Mesodermal cell (in vitro differentiated cells): Measurements from ENCODE around the gene LILRB1.
"Not testable (repeated sequence)": the region's sequence is repeated elsewhere in the genome, so short reads cannot be mapped to it uniquely, and the experiment has no call there.

ENCODE experiments used
- H3K27ac ChIP-seq: 2 replicates; pipeline ENCODE4 v1.7.0; 2013; ENCODE audit warnings: mild to moderate bottlenecking, low read depth, low read length, moderate library complexity; ENCODE audit not compliant: severe bottlenecking
- H3K36me3 ChIP-seq: 2 replicates; pipeline ENCODE4 v1.7.1; 2013; ENCODE audit warnings: mild to moderate bottlenecking, low read length, moderate library complexity; ENCODE audit not compliant: control insufficient read depth, insufficient read depth
- H3K4me1 ChIP-seq: one replicate; pipeline ENCODE4 v1.7.1; 2013; ENCODE audit warnings: mild to moderate bottlenecking, low read length; ENCODE audit not compliant: insufficient read depth, control insufficient read depth, poor library complexity, severe bottlenecking
- H3K4me3 ChIP-seq: 2 replicates; pipeline ENCODE4 v1.7.0; 2013; ENCODE audit warnings: low read length, control low read depth, mild to moderate bottlenecking; ENCODE audit not compliant: insufficient read depth, poor library complexity, severe bottlenecking; ENCODE audit errors: extremely low read depth
- H3K9me3 ChIP-seq: 2 replicates; pipeline ENCODE4 v1.7.1; 2013; ENCODE audit warnings: mild to moderate bottlenecking, low read length, moderate library complexity; ENCODE audit not compliant: control insufficient read depth
- WGBS, 2 experiments: methylation state at CpG; one replicate each; pipeline ENCODE4 v1.1.5; 2013; ENCODE audit warnings: missing lambda C conversion rate in 2 of 2; ENCODE audit not compliant: insufficient coverage in 2 of 2; 5-methylcytosine and 5-hydroxymethylcytosine counted together

The LILRB1 gene

GRCh38 chr19:54607785-54608150, 22.5 kb upstream of the LILRB1 start:
- no peak overlapping the region for H3K4me3 ChIP-seq
- 57 to 60% methylated on average over 1 to 3 of the region's 5 CpGs for WGBS, 2 experiments
- no peaks in the 10 kb centered on the region for H3K36me3 ChIP-seq
- H3K4me1 ChIP-seq, result no peaks in the 10 kb centered on the region
- H3K9me3 ChIP-seq, result peaks cover 69% of the 10 kb centered on the region
- H3K27ac ChIP-seq, result no peak overlapping the region

DNA sequence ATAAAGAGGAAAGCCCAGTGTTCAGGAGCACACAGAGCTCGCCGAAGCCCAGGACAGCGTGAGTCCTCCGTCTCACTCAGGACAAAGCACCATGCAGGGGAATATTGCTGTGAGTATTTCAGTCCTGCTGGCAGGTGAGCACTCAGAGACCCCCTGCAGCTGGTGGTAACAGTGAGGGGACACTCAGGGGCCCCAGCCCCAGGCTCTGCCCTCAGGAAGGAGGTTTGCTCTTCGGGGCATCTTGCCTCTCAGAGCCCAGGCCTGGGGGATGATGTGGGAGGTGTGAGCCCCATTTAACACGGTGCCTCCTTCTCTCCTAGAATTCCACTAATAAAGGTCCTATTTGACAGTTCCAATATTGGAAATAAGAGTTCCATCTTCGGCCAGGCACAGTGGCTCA, 22.1 kb upstream of the LILRB1 start:
- H3K36me3 ChIP-seq, result no peaks in the 10 kb centered on the region
- no peaks in the 10 kb centered on the region for H3K4me1 ChIP-seq
- no peak overlapping the region for H3K4me3 ChIP-seq
- H3K9me3 ChIP-seq, result peaks cover 71% of the 10 kb centered on the region
- 81 to 87% methylated on average over 5 to 6 of the region's 7 CpGs for WGBS, 2 experiments
- H3K27ac ChIP-seq, result no peak overlapping the region

GRCh38 chr19:54608792-54609191, 21.5 kb upstream of the LILRB1 start:
- no peak overlapping the region for H3K4me3 ChIP-seq
- H3K27ac ChIP-seq, result no peak overlapping the region
- H3K4me1 ChIP-seq, result no peaks in the 10 kb centered on the region
- H3K36me3 ChIP-seq, result no peaks in the 10 kb centered on the region
- peaks cover 69% of the 10 kb centered on the region for H3K9me3 ChIP-seq
- WGBS, 2 experiments, result 82 to 87% methylated on average over 11 to 13 of the region's 15 CpGs

DNA sequence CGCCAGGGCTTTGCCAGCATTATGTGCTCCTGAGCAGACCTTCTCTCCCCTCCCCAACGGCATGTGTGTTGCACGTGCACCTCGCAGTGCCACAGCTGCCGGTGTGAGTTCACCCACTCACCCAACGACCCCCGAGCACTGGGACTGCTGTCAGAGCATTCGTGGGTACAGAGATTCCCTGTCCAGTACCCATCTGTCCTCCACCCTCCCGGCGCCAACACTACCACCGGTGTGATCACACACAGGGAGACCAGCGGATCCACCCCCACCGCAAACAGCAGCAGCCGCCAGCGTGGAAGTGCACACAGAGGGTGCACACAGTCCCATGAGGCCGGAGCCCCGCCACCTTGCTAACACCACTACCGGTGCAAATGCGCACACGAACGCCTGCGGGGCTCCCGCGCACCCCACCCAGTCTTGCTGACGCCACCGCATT, 20.9 kb upstream of the LILRB1 start:
- no peak overlapping the region for H3K4me3 ChIP-seq
- no peaks in the 10 kb centered on the region for H3K36me3 ChIP-seq
- peaks cover 72% of the 10 kb centered on the region for H3K9me3 ChIP-seq
- H3K4me1 ChIP-seq, result no peaks in the 10 kb centered on the region
- H3K27ac ChIP-seq, result no peak overlapping the region
- 79 to 85% methylated on average over 23 to 24 of the region's 26 CpGs for WGBS, 2 experiments

DNA sequence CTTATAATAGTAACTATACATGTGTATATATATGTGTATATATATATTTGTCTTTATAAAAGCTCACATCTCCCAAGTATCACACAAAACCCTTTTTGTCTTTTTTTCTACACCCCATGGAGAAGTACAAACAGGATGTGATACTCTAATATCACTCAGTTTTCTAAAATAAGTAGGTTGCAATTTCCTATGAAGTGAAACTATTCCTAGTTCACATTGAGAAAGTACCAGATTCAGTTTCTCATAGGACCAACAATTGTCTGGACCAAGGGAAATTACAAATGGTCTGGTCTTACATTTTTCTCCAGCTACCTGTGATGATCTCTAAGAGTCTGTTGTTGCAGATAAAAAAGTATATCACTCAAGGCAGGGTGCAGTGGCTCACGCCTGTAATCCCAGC, 17.9 kb upstream of the LILRB1 start:
- Histone ChIP-seq H3K9me3 (peaks cover 68% of the 10 kb centered on the region), H3K4me3 (no peak overlapping the region), H3K36me3 (no peaks in the 10 kb centered on the region), H3K4me1 (no peaks in the 10 kb centered on the region), H3K27ac (no peak overlapping the region)
- WGBS, 2 experiments, result 93 to 100% methylated on average over 1 of the region's 1 CpG

DNA sequence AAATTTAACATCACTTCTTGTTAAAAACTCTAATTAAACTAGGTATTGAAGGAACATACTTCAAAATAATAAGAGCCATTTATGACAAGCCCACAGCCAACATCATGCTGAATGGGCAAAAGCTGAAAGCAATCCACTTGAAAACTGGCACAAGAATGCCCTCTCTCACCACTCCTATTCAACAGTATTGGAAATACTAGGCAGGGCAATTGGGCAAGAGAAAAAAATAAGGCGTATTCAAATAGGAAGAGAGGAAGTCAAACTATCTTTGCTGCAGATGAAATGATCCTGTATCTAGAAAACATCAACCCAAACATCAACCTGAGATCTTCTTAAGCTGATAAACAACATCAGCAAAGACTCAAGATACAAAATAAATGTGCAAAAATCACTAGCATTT, 15.6 kb upstream of the LILRB1 start:
- H3K4me3 ChIP-seq, result no peak overlapping the region
- no peaks in the 10 kb centered on the region for H3K4me1 ChIP-seq
- no CpG with 5 or more reads among the region's 1 CpG for WGBS, 2 experiments
- peaks cover 49% of the 10 kb centered on the region for H3K9me3 ChIP-seq
- H3K36me3 ChIP-seq, result no peaks in the 10 kb centered on the region
- no peak overlapping the region for H3K27ac ChIP-seq

DNA sequence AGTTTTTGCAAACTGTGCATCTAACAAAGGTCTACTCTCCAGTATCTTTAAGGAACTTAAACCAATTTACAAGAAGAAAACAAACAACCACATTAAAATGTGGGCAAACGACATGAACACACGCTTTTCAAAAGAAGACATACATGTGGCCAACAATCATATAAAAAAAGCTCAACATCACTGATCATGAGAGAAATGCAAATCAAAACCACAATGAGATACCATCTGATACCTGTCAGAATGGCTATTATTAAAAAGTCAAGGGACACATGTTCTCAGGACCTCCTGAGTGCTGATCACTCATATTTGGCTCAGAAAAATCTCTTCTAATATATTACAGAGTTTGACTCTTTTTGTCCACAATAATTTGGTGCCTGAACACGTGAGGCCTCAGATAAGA, 14.2 kb upstream of the LILRB1 start:
- Histone ChIP-seq H3K27ac (no peak overlapping the region), H3K4me1 (no peaks in the 10 kb centered on the region), H3K4me3 (no peak overlapping the region), H3K36me3 (no peaks in the 10 kb centered on the region), H3K9me3 (peaks cover 50% of the 10 kb centered on the region)
- 26 to 54% methylated on average over 2 to 3 of the region's 3 CpGs for WGBS, 2 experiments

- WGBS, 2 experiments, result 16 to 50% methylated on average over 2 to 4 of the region's 5 CpGs
- H3K36me3 ChIP-seq, result no peaks in the 10 kb centered on the region
- H3K27ac ChIP-seq, result no peak overlapping the region
- no peaks in the 10 kb centered on the region for H3K4me1 ChIP-seq
- peaks cover 46% of the 10 kb centered on the region for H3K9me3 ChIP-seq
- H3K4me3 ChIP-seq, result no peak overlapping the region
These were observed 13.3 kb upstream of the LILRB1 start for GRCh38 chr19:54616821-54617560.

DNA sequence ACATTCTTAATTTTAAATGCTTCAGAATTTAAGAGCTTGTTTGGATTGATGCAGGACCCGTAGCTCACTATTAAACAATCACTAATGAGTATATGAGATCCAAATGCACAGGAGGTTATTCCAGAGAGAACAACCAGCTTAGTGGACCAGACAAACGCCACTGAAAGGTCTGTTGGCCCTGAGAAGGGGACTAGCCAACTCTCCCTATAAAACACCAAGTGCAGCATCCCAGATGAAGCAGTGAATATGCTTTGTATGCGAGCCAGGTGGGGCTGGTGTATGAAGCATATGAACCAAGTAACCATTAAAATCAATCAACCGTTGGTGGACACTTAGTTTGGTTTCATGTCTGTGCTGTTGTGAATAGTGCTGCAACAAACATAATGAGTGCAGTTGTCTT, 9.8 kb upstream of the LILRB1 start:
- H3K4me1 ChIP-seq, result no peaks in the 10 kb centered on the region
- 53% methylated on average over 2 of the region's 4 CpGs; no CpG with 5 or more reads in 1 of the 2 experiments for WGBS, 2 experiments
- H3K27ac ChIP-seq, result no peak overlapping the region
- H3K4me3 ChIP-seq, result no peak overlapping the region
- H3K36me3 ChIP-seq, result no peaks in the 10 kb centered on the region
- peaks cover 45% of the 10 kb centered on the region for H3K9me3 ChIP-seq

DNA sequence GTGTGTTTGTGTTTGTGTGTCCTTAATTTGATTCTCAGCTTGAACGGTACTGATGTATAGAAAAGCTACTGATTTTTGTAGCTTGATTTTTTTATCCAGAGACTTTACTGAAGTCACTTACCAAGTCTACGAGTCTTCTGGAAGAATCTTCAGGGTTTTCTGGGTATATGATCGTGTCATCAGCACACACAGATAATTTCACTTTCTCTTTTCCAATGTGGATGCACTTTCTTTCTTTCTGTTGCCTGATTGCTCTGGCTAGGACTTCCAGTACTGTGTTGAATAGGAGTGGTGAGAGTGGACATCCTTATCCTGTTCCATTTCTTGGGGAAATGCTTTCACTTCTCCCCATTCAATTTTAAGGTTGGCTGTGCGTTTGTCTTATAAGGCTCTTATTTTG, 7.9 kb upstream of the LILRB1 start:
- no peak overlapping the region for H3K27ac ChIP-seq
- peaks cover 37% of the 10 kb centered on the region for H3K9me3 ChIP-seq

GRCh38 chr19:54624234-54624633, 6.0 kb upstream of the LILRB1 start:
- H3K4me1 ChIP-seq, H3K36me3 ChIP-seq, H3K4me3 ChIP-seq, H3K27ac ChIP-seq: not testable (repeated sequence)
- no CpG with 5 or more reads among the region's 10 CpGs for WGBS, 2 experiments
- H3K9me3 ChIP-seq, result peaks cover 50% of the 10 kb centered on the region

More for the DNA sequence above, 7.9 kb upstream of the LILRB1 start:
- WGBS, 2 experiments, result 58% methylated on average over 2 of the region's 4 CpGs; no CpG with 5 or more reads in 1 of the 2 experiments
- Histone ChIP-seq H3K4me3 (no peak overlapping the region), H3K36me3 (no peaks in the 10 kb centered on the region), H3K4me1 (no peaks in the 10 kb centered on the region)
